Measurements from ENCODE around the gene NRL. TPM values are rescaled to one million over a fixed set of nuclear protein-coding genes. Genes with fewer than 3 reads are reported as not detected.
"Not testable (repeated sequence)": the region's sequence is repeated elsewhere in the genome, so short reads cannot be mapped to it uniquely, and the experiment has no call there.

Gene NRL
- total RNA-seq, 3 donors from 2014 or later (not counting 1 experiment from before 2014, with no cell fraction given) = 0.78 to 3.3 (median 2.8) TPM

- no peaks in the 10 kb centered on the region for H3K36me3 Mint-ChIP-seq
- no peaks in the 10 kb centered on the region for H3K9me3 Mint-ChIP-seq
- no peak overlapping the region for H3K27ac ChIP-seq (ENCODE audit: low read length)
- no peaks in the 10 kb centered on the region for H3K27me3 Mint-ChIP-seq (ENCODE audit: low read depth in 2 of 2)
- H3K9me3 ChIP-seq (ENCODE audit: control insufficient read depth, insufficient read depth, low read length) = peaks cover 10% of the 10 kb centered on the region
- no peak overlapping the region for H3K4me3 ChIP-seq (ENCODE audit: low read length)
- WGBS (ENCODE audit: insufficient coverage) = 89% methylated on average over 2 of the region's 2 CpGs
- no peak for ATAC-seq
- no peak for TF ChIP-seq CTCF (IDR thresholded peaks at IDR 0.05)
- no peak overlapping the region for H3K4me3 Mint-ChIP-seq
- DNase-seq = no peak
- H3K4me1 Mint-ChIP-seq = peaks cover 9 to 13% of the 10 kb centered on the region in 2 donors
- peaks cover 4% of the 10 kb centered on the region for H3K4me1 ChIP-seq (ENCODE audit: control insufficient read depth, insufficient read depth, low read length)
- intact Hi-C loops (cut with micrococcal nuclease) = no loop called here
- no peaks in the 10 kb centered on the region for H3K36me3 ChIP-seq (ENCODE audit: control insufficient read depth, insufficient read depth, low read length)
- H3K27ac Mint-ChIP-seq = no peak overlapping the region
- H3K27me3 ChIP-seq (ENCODE audit: control insufficient read depth, insufficient read depth, low read length) = no peaks in the 10 kb centered on the region
Measured at GRCh38 chr14:24032727-24033418, 81.9 kb downstream of the NRL start.

- H3K27me3 Mint-ChIP-seq (ENCODE audit: low read depth in 2 of 2); H3K27ac Mint-ChIP-seq; H3K4me1 Mint-ChIP-seq; H3K4me3 Mint-ChIP-seq; H3K9me3 Mint-ChIP-seq; H3K36me3 Mint-ChIP-seq; DNase-seq; H3K4me1 ChIP-seq (ENCODE audit: control insufficient read depth, insufficient read depth, low read length); H3K27ac ChIP-seq (ENCODE audit: low read length); H3K27me3 ChIP-seq (ENCODE audit: control insufficient read depth, insufficient read depth, low read length); intact Hi-C loops (cut with micrococcal nuclease); ATAC-seq; H3K4me3 ChIP-seq (ENCODE audit: low read length); H3K36me3 ChIP-seq (ENCODE audit: control insufficient read depth, insufficient read depth, low read length): not testable (repeated sequence)
- peaks cover 10% of the 10 kb centered on the region for H3K9me3 ChIP-seq (ENCODE audit: control insufficient read depth, insufficient read depth, low read length)
- 86% methylated on average over 1 of the region's 2 CpGs for WGBS (ENCODE audit: insufficient coverage)
Measured at GRCh38 chr14:24031331-24031730, 83.4 kb downstream of the NRL start.

- ATAC-seq; H3K27ac ChIP-seq (ENCODE audit: low read length); H3K27me3 Mint-ChIP-seq (ENCODE audit: low read depth in 2 of 2); H3K36me3 ChIP-seq (ENCODE audit: control insufficient read depth, insufficient read depth, low read length); DNase-seq; H3K9me3 Mint-ChIP-seq; H3K4me1 Mint-ChIP-seq; intact Hi-C loops (cut with micrococcal nuclease); H3K36me3 Mint-ChIP-seq; H3K27ac Mint-ChIP-seq; H3K27me3 ChIP-seq (ENCODE audit: control insufficient read depth, insufficient read depth, low read length); H3K4me1 ChIP-seq (ENCODE audit: control insufficient read depth, insufficient read depth, low read length); H3K4me3 ChIP-seq (ENCODE audit: low read length); H3K4me3 Mint-ChIP-seq: not testable (repeated sequence)
- H3K9me3 ChIP-seq (ENCODE audit: control insufficient read depth, insufficient read depth, low read length) = peaks cover 10% of the 10 kb centered on the region
- WGBS (ENCODE audit: insufficient coverage) = 100% methylated on average over 2 of the region's 3 CpGs
Measured at GRCh38 chr14:24029687-24030086, 85.1 kb downstream of the NRL start.

Other genes with a start within 250 kb of the NRL start
- gene DHRS4, start 161.2 kb downstream of the NRL start, total RNA-seq = 10 to 100 TPM in 1 of 3 donors, 1 to 10 TPM in 2; 7.5 to 10.1 (median 9.9) TPM
- 10 to 100 TPM in 1 of 3 donors, 1 to 10 TPM in 2; 8.6 to 12.4 (median 9.7) TPM for gene DHRS4L2, start 126.0 kb downstream of the NRL start, total RNA-seq
- 10 to 100 TPM; 17.8 to 28.6 (median 18.6) TPM for gene CARMIL3, start 62.9 kb downstream of the NRL start, total RNA-seq
- gene CPNE6, start 43.4 kb downstream of the NRL start, total RNA-seq = not detected
- gene PCK2, start 20.6 kb downstream of the NRL start, total RNA-seq = 10 to 100 TPM in 2 of 3 donors, 1 to 10 TPM in 1; 9.8 to 13.8 (median 12.3) TPM
- gene DCAF11, start 172 bp downstream of the NRL start, total RNA-seq = 10 to 100 TPM; 77.5 to 99.3 (median 96.3) TPM
- gene FITM1, start 15.7 kb upstream of the NRL start, total RNA-seq = 1 to 10 TPM in 2 of 3 donors, under 1 TPM in 1; 0.80 to 2.8 (median 2.3) TPM
- 100 to 1,000 TPM; 315 to 345 (median 318) TPM for gene PSME1, start 21.2 kb upstream of the NRL start, total RNA-seq
- 10 to 100 TPM in 2 of 3 donors, 1 to 10 TPM in 1; 9.3 to 12.3 (median 12.0) TPM for gene EMC9, start 26.6 kb upstream of the NRL start, total RNA-seq
- 100 to 1,000 TPM; 193 to 237 (median 234) TPM for gene PSME2, start 31.7 kb upstream of the NRL start, total RNA-seq
- 100 to 1,000 TPM in 2 of 3 donors, 10 to 100 TPM in 1; 96.9 to 134 (median 125) TPM for gene RNF31, start 32.5 kb upstream of the NRL start, total RNA-seq
- gene IRF9, start 46.3 kb upstream of the NRL start, total RNA-seq = 100 to 1,000 TPM; 178 to 348 (median 319) TPM
- gene REC8, start 57.1 kb upstream of the NRL start, total RNA-seq = 100 to 1,000 TPM in 2 of 3 donors, 10 to 100 TPM in 1; 77.7 to 138 (median 103) TPM
- gene IPO4, start 73.9 kb upstream of the NRL start, total RNA-seq = 10 to 100 TPM; 46.2 to 61.5 (median 51.9) TPM
- gene TM9SF1, start 80.5 kb upstream of the NRL start, total RNA-seq = 10 to 100 TPM; 15.2 to 32.1 (median 28.7) TPM
- 1 to 10 TPM; 1.3 to 2.9 (median 1.5) TPM for gene TSSK4, start 90.7 kb upstream of the NRL start, total RNA-seq
- 100 to 1,000 TPM; 105 to 118 (median 115) TPM for gene CHMP4A, start 98.5 kb upstream of the NRL start, total RNA-seq
- 1 to 10 TPM; 4.0 to 6.1 (median 5.5) TPM for gene MDP1, start 101.1 kb upstream of the NRL start, total RNA-seq
- gene NEDD8, start 117.4 kb upstream of the NRL start, total RNA-seq = 100 to 1,000 TPM in 1 of 3 donors, 10 to 100 TPM in 2; 93.6 to 109 (median 95.9) TPM
- 10 to 100 TPM; 46.5 to 63.3 (median 53.3) TPM for gene GMPR2, start 118.0 kb upstream of the NRL start, total RNA-seq
- gene TINF2, start 127.7 kb upstream of the NRL start, total RNA-seq = 100 to 1,000 TPM; 158 to 269 (median 176) TPM
- gene TGM1, start 148.2 kb upstream of the NRL start, total RNA-seq = 1 to 10 TPM; 1.7 to 4.9 (median 4.7) TPM
- gene RABGGTA, start 156.6 kb upstream of the NRL start, total RNA-seq = 10 to 100 TPM; 72.9 to 95.1 (median 88.5) TPM
- 10 to 100 TPM; 39.8 to 59.0 (median 43.3) TPM for gene DHRS1, start 184.8 kb upstream of the NRL start, total RNA-seq
- 10 to 100 TPM; 34.9 to 47.8 (median 39.2) TPM for gene NOP9, start 184.9 kb upstream of the NRL start, total RNA-seq
- gene CIDEB, start 193.0 kb upstream of the NRL start, total RNA-seq = 10 to 100 TPM; 40.0 to 59.6 (median 46.6) TPM
- gene LTB4R2, start 195.2 kb upstream of the NRL start, total RNA-seq = 10 to 100 TPM; 27.6 to 40.5 (median 37.4) TPM
- 10 to 100 TPM; 33.5 to 55.7 (median 49.7) TPM for gene LTB4R, start 196.6 kb upstream of the NRL start, total RNA-seq
- gene ADCY4, start 220.1 kb upstream of the NRL start, total RNA-seq = 10 to 100 TPM in 2 of 3 donors, 1 to 10 TPM in 1; 9.8 to 17.6 (median 11.3) TPM
- gene RIPK3, start 225.0 kb upstream of the NRL start, total RNA-seq = 10 to 100 TPM; 36.1 to 58.2 (median 45.5) TPM

Measured in natural killer cell (primary cell).